Loucy (cell line): ENCODE results near the gene PXMP4.

Experiments
- H2AFZ ChIP-seq: fragments of 200-600 bp; sonication (generic); 2 replicates; pipeline ENCODE4 v1.6.0; 2016; ENCODE audit warnings: antibody characterized with exemption, mild to moderate bottlenecking, low read length, moderate library complexity
- H3F3A ChIP-seq: fragments of 200-600 bp; 2 replicates; pipeline ENCODE4 v1.6.0; 2016; ENCODE audit warnings: antibody characterized with exemption, low read depth, mild to moderate bottlenecking
- H3K27me3 ChIP-seq: fragments of 200-600 bp; sonication (generic); 2 replicates; pipeline ENCODE4 v1.6.1; 2014; ENCODE audit warnings: low read length, mild to moderate bottlenecking; ENCODE audit not compliant: insufficient read depth, poor library complexity, severe bottlenecking
- H3K36me3 ChIP-seq: fragments of 200-600 bp; sonication (generic); 2 replicates; pipeline ENCODE4 v1.6.1; 2016; ENCODE audit warnings: low read length; ENCODE audit not compliant: insufficient read depth
- H3K4me1 ChIP-seq: fragments of 200-600 bp; sonication (generic); 2 replicates; pipeline ENCODE4 v1.5.1; 2014; ENCODE audit warnings: low read length, mild to moderate bottlenecking; ENCODE audit not compliant: insufficient read depth, poor library complexity, severe bottlenecking
- H3K4me2 ChIP-seq: fragments of 200-600 bp; sonication (generic); 2 replicates; pipeline ENCODE4 v1.6.0; 2014; ENCODE audit warnings: antibody characterized with exemption, low read length, low read depth, mild to moderate bottlenecking; ENCODE audit not compliant: poor library complexity, severe bottlenecking
- H3K4me3 ChIP-seq: fragments of 200-600 bp; sonication (generic); 2 replicates; pipeline ENCODE4 v1.5.1; 2014; ENCODE audit warnings: low read length, mild to moderate bottlenecking, mixed read lengths; ENCODE audit not compliant: poor library complexity, severe bottlenecking
- H3K79me2 ChIP-seq: fragments of 200-600 bp; sonication (generic); 2 replicates; pipeline ENCODE4 v1.6.1; 2014; ENCODE audit warnings: low read length; ENCODE audit not compliant: insufficient read depth
- H3K9ac ChIP-seq: fragments of 200-600 bp; sonication (generic); 2 replicates; pipeline ENCODE4 v1.6.0; 2014; ENCODE audit warnings: mild to moderate bottlenecking, low read depth, low read length, moderate library complexity; ENCODE audit not compliant: poor library complexity, severe bottlenecking
- H3K9me2 ChIP-seq: fragments of 200-600 bp; sonication (generic); replicated peaks from 2 replicates; pipeline ENCODE4 v1.6.1; 2016; ENCODE audit warnings: low read depth, low read length, mixed read lengths
- H3K9me3 ChIP-seq: fragments of 200-600 bp; sonication (generic); 2 replicates; pipeline ENCODE4 v1.6.1; 2014; ENCODE audit warnings: mild to moderate bottlenecking, antibody characterized with exemption, low read length, low read depth; ENCODE audit not compliant: insufficient read depth
- H4K20me1 ChIP-seq: fragments of 200-600 bp; sonication (generic); 2 replicates; pipeline ENCODE4 v1.6.0; 2014; ENCODE audit warnings: antibody characterized with exemption, low read length, mild to moderate bottlenecking; ENCODE audit not compliant: insufficient read depth, poor library complexity, severe bottlenecking
- EZH2phosphoT487 ChIP-seq: fragments of 200-600 bp; IDR thresholded peaks from 2 replicates; pipeline ENCODE4 v1.6.1; 2018; ENCODE audit warnings: antibody characterized with exemption, mild to moderate bottlenecking, moderate library complexity, borderline replicate concordance
- TF ChIP-seq, protein P1 (sequence below): fragments of 200-600 bp; sonication (generic); conservative IDR thresholded peaks from 2 replicates; pipeline ENCODE4 v1.5.1; 2014; ENCODE audit warnings: mild to moderate bottlenecking, antibody characterized with exemption, low read length

PXMP4 gene

DNA sequence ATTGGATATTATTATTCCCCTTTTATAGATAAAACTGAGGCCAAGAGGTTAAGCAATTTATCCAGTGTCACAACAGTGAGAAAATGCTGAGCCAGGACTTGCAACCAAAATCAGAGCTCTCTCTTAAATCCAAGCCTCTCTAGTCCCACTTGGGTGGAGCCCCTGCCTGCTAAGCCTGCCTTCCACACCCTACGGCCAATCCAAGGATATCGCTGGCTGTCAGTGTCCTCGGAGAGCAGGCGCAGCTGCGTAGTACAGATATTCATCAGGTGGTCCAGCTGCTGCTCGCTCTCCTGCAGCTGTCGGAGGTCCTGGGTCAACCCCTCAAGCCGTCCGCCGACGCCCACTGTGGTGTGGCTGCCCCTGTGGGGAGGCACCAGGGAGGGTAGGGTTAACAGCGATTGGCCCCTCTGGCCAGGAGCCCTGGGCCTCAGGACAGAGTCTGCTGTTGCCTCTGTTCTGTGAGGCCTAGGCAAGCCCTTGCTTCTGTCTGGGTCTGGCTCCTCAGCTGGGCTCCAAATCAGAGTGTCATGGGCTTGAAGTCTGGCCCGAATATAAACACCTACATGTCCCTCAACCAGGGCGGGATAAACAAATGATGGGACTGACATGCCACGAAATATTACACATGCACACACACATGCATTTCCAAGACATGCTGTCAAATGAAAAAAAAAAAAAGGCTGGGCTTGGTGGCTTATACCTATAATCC is 42.0 kb downstream of the PXMP4 start:
- TF ChIP-seq, protein P1, sequence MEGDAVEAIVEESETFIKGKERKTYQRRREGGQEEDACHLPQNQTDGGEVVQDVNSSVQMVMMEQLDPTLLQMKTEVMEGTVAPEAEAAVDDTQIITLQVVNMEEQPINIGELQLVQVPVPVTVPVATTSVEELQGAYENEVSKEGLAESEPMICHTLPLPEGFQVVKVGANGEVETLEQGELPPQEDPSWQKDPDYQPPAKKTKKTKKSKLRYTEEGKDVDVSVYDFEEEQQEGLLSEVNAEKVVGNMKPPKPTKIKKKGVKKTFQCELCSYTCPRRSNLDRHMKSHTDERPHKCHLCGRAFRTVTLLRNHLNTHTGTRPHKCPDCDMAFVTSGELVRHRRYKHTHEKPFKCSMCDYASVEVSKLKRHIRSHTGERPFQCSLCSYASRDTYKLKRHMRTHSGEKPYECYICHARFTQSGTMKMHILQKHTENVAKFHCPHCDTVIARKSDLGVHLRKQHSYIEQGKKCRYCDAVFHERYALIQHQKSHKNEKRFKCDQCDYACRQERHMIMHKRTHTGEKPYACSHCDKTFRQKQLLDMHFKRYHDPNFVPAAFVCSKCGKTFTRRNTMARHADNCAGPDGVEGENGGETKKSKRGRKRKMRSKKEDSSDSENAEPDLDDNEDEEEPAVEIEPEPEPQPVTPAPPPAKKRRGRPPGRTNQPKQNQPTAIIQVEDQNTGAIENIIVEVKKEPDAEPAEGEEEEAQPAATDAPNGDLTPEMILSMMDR, result no peak
- no peak for TF ChIP-seq EZH2phosphoT487
- peaks cover 40% of the 10 kb centered on the region; the same call in 1 of the 2 replicates for H3K36me3 ChIP-seq
- peaks cover 23% of the 10 kb centered on the region for H3K4me1 ChIP-seq
- no peaks in the 10 kb centered on the region for H3K9me2 ChIP-seq
- peaks cover 22% of the 10 kb centered on the region for H4K20me1 ChIP-seq
- no peaks in the 10 kb centered on the region for H3K9me3 ChIP-seq
- peaks cover 39% of the 10 kb centered on the region for H3K79me2 ChIP-seq
- H3K27me3 ChIP-seq, result no peaks in the 10 kb centered on the region
- H3K4me2 ChIP-seq, result no peak overlapping the region
- H3F3A ChIP-seq, result no peaks in the 10 kb centered on the region
- no peak overlapping the region for H3K4me3 ChIP-seq
- H3K9ac ChIP-seq, result no peak overlapping the region
- no peak overlapping the region for H2AFZ ChIP-seq

DNA sequence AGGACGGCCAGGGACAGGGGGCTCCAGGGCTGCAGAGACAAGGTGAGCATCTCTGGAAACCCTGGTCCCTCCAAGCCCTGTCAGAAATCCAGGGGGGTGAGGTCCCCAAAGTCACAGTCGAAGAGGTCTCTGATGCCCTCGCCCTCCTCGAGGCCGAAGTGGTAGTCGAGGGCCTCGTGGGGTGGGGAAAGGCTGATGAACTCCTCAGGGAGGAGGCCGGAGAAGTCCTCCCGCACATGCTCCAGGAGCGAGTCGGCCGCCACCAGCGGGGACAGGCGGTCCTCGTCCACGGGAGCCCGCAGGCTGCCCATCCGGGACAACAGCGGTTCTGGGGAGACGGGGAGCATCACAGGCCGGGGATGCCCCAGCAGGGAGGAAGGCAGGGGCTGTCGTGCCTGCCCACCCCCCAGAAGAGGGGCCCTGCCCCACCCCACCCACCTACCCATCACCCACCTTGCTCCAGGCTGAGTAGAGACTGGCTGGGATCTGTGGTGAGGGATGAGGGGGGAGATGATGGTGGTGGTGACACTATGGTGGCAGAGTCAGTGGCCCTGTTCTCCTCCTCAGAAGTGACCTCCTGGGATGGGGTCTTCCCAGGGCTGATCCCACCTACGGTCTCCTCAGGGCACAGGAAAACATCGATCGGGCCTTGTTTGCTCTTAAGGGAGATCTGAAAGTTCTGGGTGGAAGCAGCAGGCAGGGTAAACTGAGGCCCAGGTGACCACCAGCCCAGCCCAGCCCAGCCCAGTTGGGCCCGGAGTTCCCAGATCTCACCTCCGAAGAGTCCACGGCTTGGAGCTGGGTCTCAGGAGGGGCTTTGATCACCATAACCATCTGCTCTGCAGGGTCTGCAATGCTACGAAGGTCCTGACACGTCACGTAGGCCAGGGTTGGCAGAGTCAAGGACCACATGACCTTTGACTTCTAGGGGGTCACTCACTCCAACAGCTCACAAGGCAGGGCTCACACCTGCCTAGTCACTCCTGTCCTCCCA is 43.2 kb downstream of the PXMP4 start:
- Histone ChIP-seq H3F3A (no peaks in the 10 kb centered on the region), H3K9me2 (no peaks in the 10 kb centered on the region), H2AFZ (no peak overlapping the region), H3K4me3 (no peak overlapping the region), H3K79me2 (peaks cover 29% of the 10 kb centered on the region), H3K9me3 (no peaks in the 10 kb centered on the region), H3K27me3 (no peaks in the 10 kb centered on the region), H3K4me1 (peaks cover 26% of the 10 kb centered on the region), H3K9ac (no peak overlapping the region), H3K36me3 (peaks cover 40% of the 10 kb centered on the region; the same call in 1 of the 2 replicates), H3K4me2 (no peak overlapping the region), H4K20me1 (peaks cover 17% of the 10 kb centered on the region)
- TF ChIP-seq, protein P1, result no peak
- TF ChIP-seq EZH2phosphoT487, result no peak

DNA sequence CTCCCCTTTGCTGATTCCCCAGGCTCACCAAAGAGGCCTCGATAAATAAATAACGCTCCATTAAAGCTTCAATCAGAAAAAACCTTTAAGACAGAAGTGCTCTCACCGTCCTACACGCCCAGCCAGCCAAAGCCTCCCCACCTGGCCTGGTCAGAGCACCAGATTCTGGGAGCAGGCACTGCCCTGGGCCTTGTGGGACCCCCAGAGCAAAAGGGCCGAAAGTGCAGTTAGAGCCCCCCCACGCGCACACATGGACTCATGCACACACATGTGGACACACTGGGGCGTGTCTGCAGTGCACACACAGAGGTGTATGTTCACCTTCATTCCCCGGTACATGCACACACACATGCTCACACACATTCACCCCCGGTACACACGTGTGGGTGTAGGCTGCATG is 44.0 kb downstream of the PXMP4 start:
- Histone ChIP-seq H3K4me1 (peaks cover 26% of the 10 kb centered on the region), H3K9ac (no peak overlapping the region), H4K20me1 (peaks cover 12% of the 10 kb centered on the region), H3K27me3 (no peaks in the 10 kb centered on the region), H3F3A (no peaks in the 10 kb centered on the region), H2AFZ (no peak overlapping the region), H3K4me3 (no peak overlapping the region), H3K36me3 (peaks cover 40% of the 10 kb centered on the region; the same call in 1 of the 2 replicates), H3K4me2 (no peak overlapping the region), H3K9me3 (no peaks in the 10 kb centered on the region), H3K79me2 (peaks cover 22% of the 10 kb centered on the region), H3K9me2 (no peaks in the 10 kb centered on the region)
- TF ChIP-seq, protein P1, result no peak
- no peak for TF ChIP-seq EZH2phosphoT487
